Natural killer cell treated with Interleukin-12 subunit alpha and Interleukin-12 subunit beta and Interleukin-15 and Interleukin-18, amount 100 ng/mL, for 72 hours (primary cell): ENCODE data around the gene YIPF2. TPM values are rescaled to one million over a fixed set of nuclear protein-coding genes. Genes with fewer than 3 reads are reported as not detected.
"Not testable (repeated sequence)": the region's sequence is repeated elsewhere in the genome, so short reads cannot be mapped to it uniquely, and the experiment has no call there.

Experiments
- ATAC-seq, 2 donors: fragments of 150-1000 bp; cut with Tn5 transposase in 1 of 2; sonication (Bioruptor Pico), chemical (Tn5 transposase) in 1 of 2; 2 replicates each; pipeline ENCODE4 v1.10.0; 2021
- DNase-seq: peaks from one replicate; pipeline ENCODE4 v3.0.0; 2022; ENCODE audit warnings: low spot score
- H3K27ac Mint-ChIP-seq, 2 donors: 1 replicate in 1 of 2; 2 replicates in 1 of 2; pipeline ENCODE4 v1.8.0; 2022; ENCODE audit warnings: mixed read lengths in 2 of 2, mild to moderate bottlenecking in 1 of 2, moderate library complexity in 1 of 2
- H3K27me3 Mint-ChIP-seq, 2 donors: 1 replicate in 1 of 2; 2 replicates in 1 of 2; pipeline ENCODE4 v1.8.0; 2022; ENCODE audit warnings: mixed read lengths in 2 of 2
- H3K36me3 Mint-ChIP-seq: one replicate; pipeline ENCODE4 v1.8.0; 2022; ENCODE audit warnings: mixed read lengths
- H3K4me1 Mint-ChIP-seq, 2 donors: 1 replicate in 1 of 2; 2 replicates in 1 of 2; pipeline ENCODE4 v1.8.0; 2022; ENCODE audit warnings: low read depth in 2 of 2, mixed read lengths in 2 of 2, mild to moderate bottlenecking in 1 of 2
- H3K4me3 Mint-ChIP-seq: one replicate; pipeline ENCODE4 v1.8.0; 2022; ENCODE audit warnings: mixed read lengths
- H3K9me3 Mint-ChIP-seq: 2 replicates; pipeline ENCODE4 v1.8.0; 2022; ENCODE audit warnings: mixed read lengths
- total RNA-seq, 2 donors: library from RNA; stranded (reverse); gene quantifications; one replicate each; pipeline ENCODE4 v1.2.3, GENCODE V29; 2022

YIPF2 gene
- total RNA-seq, 2 donors from 2014 or later: 33.8 to 37.2 TPM

DNA sequence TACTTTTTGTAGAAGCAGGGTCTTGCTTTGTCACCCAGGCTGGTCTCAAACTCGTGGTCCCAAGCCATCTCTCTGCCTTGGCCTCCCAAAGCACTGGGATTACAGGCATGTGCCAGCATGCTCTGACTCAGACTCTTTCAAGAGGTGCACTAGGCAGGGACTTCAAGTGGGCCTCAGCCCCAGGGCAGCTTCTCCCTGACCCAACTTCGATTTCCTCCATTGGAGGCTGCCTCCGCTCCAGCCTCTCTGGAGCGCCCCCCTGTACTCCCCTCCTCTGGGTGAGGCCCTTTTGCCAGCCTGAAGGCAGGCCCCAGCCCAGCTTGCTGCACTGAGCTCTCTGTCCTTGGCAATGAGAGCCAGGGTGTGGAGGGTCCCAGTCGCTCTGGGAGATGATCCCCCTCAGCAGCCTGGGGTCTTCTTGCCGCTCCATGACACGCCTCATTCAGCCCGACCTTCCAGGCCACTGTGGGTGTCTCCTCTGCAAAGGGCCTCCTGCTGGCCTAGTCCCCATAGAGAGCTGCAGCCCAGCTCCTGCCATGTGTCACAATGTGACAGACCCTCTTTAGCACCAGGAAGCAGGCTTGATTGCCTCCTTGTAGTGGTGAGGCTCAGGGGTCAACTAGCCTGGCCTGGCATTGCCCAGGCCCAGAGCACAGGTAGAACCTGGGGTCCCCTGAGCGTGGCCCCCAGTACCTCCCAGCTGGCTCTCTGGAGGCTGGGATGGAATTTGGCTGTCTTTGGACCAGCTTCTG lies 40.6 kb downstream of the YIPF2 start:
- Mint-ChIP-seq H3K27me3 (no peaks in the 10 kb centered on the region), H3K9me3 (no peaks in the 10 kb centered on the region), H3K27ac (no peak overlapping the region), H3K36me3 (no peaks in the 10 kb centered on the region), H3K4me1 (peaks cover 0 to 3% of the 10 kb centered on the region in 2 donors), H3K4me3 (no peak overlapping the region)
- ATAC-seq (peak in 1 of 2 donors; percentile 8), DNase-seq (no peak)

- peaks cover 0 to 6% of the 10 kb centered on the region in 2 donors for H3K4me1 Mint-ChIP-seq
- H3K27ac Mint-ChIP-seq: peak overlapping the region in 1 of 2 donors; percentile 58
- no peak for ATAC-seq
- H3K27me3 Mint-ChIP-seq: no peaks in the 10 kb centered on the region
- no peaks in the 10 kb centered on the region for H3K9me3 Mint-ChIP-seq
- H3K36me3 Mint-ChIP-seq: no peaks in the 10 kb centered on the region
- no peak overlapping the region for H3K4me3 Mint-ChIP-seq
- DNase-seq: no peak
Measured at GRCh38 chr19:10885201-10886169, 43.0 kb downstream of the YIPF2 start.

- H3K4me3 Mint-ChIP-seq: no peak overlapping the region
- peak overlapping the region in 1 of 2 donors; percentile 58 for H3K27ac Mint-ChIP-seq
- no peaks in the 10 kb centered on the region for H3K27me3 Mint-ChIP-seq
- ATAC-seq (no peak), DNase-seq (no peak)
- H3K9me3 Mint-ChIP-seq: no peaks in the 10 kb centered on the region
- peaks cover 3 to 8% of the 10 kb centered on the region in 2 donors for H3K4me1 Mint-ChIP-seq
- H3K36me3 Mint-ChIP-seq: no peaks in the 10 kb centered on the region
Measured at GRCh38 chr19:10884274-10884673, 44.2 kb downstream of the YIPF2 start.

- Mint-ChIP-seq H3K36me3 (no peaks in the 10 kb centered on the region), H3K27ac (no peak overlapping the region), H3K9me3 (no peaks in the 10 kb centered on the region), H3K27me3 (no peaks in the 10 kb centered on the region), H3K4me1 (peaks cover 18% of the 10 kb centered on the region in 2 donors), H3K4me3 (no peak overlapping the region)
- DNase-seq (no peak), ATAC-seq (no peak)
Measured at GRCh38 chr19:10882108-10882457, 46.4 kb downstream of the YIPF2 start.

GRCh38 chr19:10881403-10882107 lies 46.9 kb downstream of the YIPF2 start:
- H3K36me3 Mint-ChIP-seq: no peaks in the 10 kb centered on the region
- no peaks in the 10 kb centered on the region for H3K27me3 Mint-ChIP-seq
- H3K27ac Mint-ChIP-seq: peak overlapping the region in 1 of 2 donors; percentile 59
- DNase-seq (no peak), ATAC-seq (no peak)
- no peak overlapping the region for H3K4me3 Mint-ChIP-seq
- H3K4me1 Mint-ChIP-seq: peaks cover 21 to 23% of the 10 kb centered on the region in 2 donors
- H3K9me3 Mint-ChIP-seq: no peaks in the 10 kb centered on the region

DNA sequence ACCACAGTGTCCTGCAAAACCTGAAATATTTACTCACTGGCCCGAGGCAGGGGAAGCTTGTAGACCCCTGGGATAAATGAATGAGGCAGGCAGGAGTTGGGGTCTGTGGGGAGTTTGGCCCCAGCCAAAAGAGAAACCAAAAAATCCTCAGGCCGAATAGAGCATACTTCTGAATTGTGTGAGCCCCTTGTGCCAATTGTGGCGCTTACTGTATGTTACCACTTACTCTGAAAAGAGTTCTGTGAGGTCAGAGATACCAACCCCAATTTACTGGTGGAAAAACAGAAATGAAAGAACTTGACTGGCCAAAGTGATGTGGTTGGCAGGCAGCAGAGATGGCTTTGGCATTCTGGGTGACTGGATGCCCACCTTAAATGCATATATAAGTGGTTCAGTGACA lies 50.2 kb downstream of the YIPF2 start:
- Mint-ChIP-seq H3K4me3 (peak overlapping the region; percentile 71), H3K36me3 (no peaks in the 10 kb centered on the region), H3K27ac (peak overlapping the region; percentile 54 to 89), H3K4me1 (peaks cover 23 to 25% of the 10 kb centered on the region in 2 donors), H3K9me3 (no peaks in the 10 kb centered on the region), H3K27me3 (no peaks in the 10 kb centered on the region)
- DNase-seq: no peak
- no peak for ATAC-seq

- not testable (repeated sequence) for H3K27me3 Mint-ChIP-seq, DNase-seq, H3K36me3 Mint-ChIP-seq, ATAC-seq, H3K9me3 Mint-ChIP-seq
- Mint-ChIP-seq H3K27ac (peak overlapping the region; percentile 59 to 89), H3K4me3 (peak overlapping the region; percentile 71), H3K4me1 (peaks cover 26 to 29% of the 10 kb centered on the region in 2 donors)
Measured at GRCh38 chr19:10877608-10878007, 50.8 kb downstream of the YIPF2 start.

- H3K36me3 Mint-ChIP-seq: no peaks in the 10 kb centered on the region
- H3K27me3 Mint-ChIP-seq: no peaks in the 10 kb centered on the region
- H3K27ac Mint-ChIP-seq: peak overlapping the region; percentile 59 to 79
- H3K9me3 Mint-ChIP-seq: no peaks in the 10 kb centered on the region
- DNase-seq: peak; percentile 67
- peaks cover 31 to 33% of the 10 kb centered on the region in 2 donors for H3K4me1 Mint-ChIP-seq
- ATAC-seq: peak; percentile 80 to 83
- peak overlapping the region; percentile 60 for H3K4me3 Mint-ChIP-seq
Measured at GRCh38 chr19:10876459-10877240, 51.8 kb downstream of the YIPF2 start.

GRCh38 chr19:10874024-10874423 lies 54.4 kb downstream of the YIPF2 start:
- Mint-ChIP-seq H3K27me3 (no peaks in the 10 kb centered on the region), H3K27ac (no peak overlapping the region), H3K4me3 (no peak overlapping the region), H3K4me1 (peaks cover 31 to 32% of the 10 kb centered on the region in 2 donors), H3K9me3 (no peaks in the 10 kb centered on the region), H3K36me3 (no peaks in the 10 kb centered on the region)
- ATAC-seq (no peak), DNase-seq (no peak)

GRCh38 chr19:10872546-10873107 lies 55.8 kb downstream of the YIPF2 start:
- H3K27ac Mint-ChIP-seq: peak overlapping the region; percentile 62 to 87
- no peaks in the 10 kb centered on the region for H3K36me3 Mint-ChIP-seq
- no peaks in the 10 kb centered on the region for H3K9me3 Mint-ChIP-seq
- no peaks in the 10 kb centered on the region for H3K27me3 Mint-ChIP-seq
- DNase-seq (no peak), ATAC-seq (no peak)
- H3K4me1 Mint-ChIP-seq: peaks cover 27 to 32% of the 10 kb centered on the region in 2 donors
- peak overlapping the region; percentile 86 for H3K4me3 Mint-ChIP-seq
